GM21367 (cell line): ENCODE data around the gene FOXF2.
"Not testable (repeated sequence)": the region's sequence is repeated elsewhere in the genome, so short reads cannot be mapped to it uniquely, and the experiment has no call there.

Experiments
- ATAC-seq: cut with Tn5 transposase; IDR thresholded peaks from one replicate; pipeline ENCODE4 v1.9.1; 2021; ENCODE audit not compliant: unreplicated experiment

FOXF2 gene

DNA sequence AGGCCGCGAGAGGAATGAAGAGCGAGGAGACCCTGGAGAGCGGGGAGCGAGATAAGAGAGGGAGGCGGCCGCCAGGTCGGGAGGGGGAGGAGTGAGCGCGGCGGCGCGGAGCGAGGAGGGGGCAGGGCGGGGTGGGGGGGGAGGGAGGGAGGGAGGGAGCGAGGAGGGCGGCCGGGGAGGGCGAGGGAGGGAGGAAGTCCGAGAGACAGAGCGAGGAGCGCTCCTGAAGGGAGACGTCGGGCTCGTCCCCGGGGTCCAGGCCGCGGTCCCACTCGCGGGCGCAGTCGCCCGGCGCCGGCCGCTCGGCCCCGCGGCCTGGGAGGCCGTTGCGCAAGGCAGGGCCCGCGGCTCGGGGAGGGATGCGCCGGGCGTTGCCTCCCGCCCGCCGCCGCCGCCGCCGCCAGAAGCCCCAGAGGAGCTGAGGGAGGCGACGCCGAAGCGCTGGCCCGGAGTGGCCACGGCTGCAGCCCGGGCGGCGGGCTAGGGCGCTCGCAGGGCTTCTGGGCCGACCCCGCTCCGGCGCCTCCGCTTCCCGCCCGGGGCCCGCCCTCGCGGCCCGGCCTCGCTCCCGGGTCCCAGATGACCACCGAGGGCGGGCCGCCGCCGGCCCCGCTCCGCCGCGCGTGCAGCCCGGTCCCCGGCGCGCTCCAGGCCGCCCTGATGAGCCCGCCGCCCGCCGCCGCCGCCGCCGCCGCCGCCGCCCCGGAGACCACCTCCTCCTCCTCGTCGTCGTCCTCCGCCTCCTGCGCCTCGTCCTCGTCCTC is at the start of gene FOXF2:
FOXF2 (plus strand) TSS at position 208 of the 764 bp plus-strand sequence; CDS start at position 580, 372 bp downstream.
- no peak for ATAC-seq

DNA sequence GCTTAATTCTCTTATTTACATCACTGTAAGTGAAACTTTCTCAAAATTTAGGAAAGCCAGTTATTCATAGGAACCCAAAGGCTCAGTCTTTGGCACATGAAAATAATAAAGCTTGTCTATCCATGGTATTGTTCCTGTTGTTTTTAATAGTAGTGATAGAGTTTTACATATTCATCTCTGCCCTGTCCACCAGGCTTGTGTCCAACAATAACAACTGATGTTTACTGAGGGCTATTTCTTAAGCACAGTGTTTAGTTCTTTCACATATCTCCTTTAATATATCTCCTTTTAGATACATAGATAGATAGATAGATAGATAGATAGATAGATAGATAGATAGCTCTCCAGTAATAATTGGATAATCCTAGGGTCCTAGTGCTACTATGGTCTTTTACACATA is 43.3 kb upstream of the FOXF2 start:
- no peak for ATAC-seq

DNA sequence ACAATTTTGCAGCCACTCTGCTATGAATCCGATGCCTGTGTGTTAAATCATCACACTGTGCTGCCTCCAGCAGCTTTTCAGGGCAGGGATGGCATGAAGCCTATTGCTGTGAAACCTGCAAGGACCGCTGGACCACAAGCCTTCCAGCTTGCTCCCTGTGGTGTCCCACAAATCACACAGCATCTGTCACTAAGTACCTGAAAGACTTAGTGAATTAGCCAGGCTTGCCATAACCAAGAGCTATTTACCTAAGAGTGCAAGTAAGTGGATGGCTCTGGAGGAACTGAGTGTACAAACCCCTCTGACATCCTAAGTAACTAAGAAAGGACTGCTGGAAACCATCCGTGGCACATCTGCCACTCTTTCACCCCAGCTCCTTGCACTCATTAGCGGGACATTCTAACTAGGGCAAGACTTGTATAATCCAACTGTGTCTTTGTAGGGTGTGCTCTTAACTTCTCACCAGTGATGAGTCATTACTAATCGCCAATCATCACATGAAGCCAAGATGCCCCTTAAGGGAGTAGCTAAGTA is 42.8 kb upstream of the FOXF2 start:
- ATAC-seq, result no peak

DNA sequence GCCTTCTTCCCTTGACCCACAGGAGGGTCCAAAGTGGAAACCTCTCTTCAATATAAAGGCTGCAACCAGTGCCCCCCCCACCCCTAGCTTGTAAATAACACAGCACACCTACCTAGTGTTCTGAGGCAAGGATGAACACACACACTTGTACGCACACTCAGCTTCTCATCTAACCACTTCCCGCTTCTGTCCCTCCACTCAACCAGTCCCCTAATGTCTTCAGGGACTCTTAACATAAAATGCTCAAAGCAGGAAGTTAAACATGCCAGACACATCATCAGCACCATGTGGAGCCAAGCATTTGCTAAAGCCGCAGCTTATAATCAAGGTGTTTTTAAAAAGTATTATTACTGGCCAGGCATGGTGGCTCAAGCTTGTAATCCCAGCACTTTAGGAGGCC is 42.2 kb upstream of the FOXF2 start:
- ATAC-seq, result no peak

DNA sequence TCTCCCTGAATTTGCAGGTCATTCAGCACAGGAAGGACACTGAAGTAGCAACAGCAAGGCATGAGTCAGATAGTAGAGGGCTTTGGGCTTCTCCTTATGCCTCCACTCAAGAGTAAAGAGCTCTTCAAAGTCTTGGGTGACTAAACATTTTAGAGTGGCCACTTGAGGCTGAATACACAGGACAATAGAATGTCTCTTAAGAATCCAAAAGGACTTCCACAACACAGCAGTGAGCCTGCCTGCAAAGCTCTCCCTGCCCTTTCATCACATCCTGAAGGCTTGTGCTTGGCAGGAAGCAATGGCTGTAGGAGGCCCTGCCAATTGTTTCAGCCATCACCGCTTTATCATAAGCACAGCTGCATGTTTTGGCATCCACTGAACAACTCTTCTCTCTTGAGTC is 40.7 kb upstream of the FOXF2 start:
- no peak for ATAC-seq

DNA sequence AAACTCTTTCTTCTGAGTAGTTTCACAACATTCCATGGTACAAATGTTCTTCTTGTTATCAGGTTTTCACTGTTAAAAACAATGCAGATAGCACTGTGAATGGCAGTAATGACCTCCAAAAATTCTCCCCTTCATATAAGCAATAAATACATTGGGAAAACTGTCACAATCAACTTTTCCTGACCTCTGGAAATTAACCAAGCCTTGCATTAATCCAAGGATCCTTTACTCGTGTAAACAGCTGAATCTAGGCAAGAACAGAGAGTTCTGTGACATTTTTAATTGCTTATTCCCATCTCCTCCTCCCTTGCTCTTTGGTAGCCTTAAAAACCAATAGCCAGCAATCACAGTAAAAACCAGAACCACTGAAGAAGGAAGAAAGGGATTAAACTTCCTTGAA is 39.7 kb upstream of the FOXF2 start:
- no peak for ATAC-seq

DNA sequence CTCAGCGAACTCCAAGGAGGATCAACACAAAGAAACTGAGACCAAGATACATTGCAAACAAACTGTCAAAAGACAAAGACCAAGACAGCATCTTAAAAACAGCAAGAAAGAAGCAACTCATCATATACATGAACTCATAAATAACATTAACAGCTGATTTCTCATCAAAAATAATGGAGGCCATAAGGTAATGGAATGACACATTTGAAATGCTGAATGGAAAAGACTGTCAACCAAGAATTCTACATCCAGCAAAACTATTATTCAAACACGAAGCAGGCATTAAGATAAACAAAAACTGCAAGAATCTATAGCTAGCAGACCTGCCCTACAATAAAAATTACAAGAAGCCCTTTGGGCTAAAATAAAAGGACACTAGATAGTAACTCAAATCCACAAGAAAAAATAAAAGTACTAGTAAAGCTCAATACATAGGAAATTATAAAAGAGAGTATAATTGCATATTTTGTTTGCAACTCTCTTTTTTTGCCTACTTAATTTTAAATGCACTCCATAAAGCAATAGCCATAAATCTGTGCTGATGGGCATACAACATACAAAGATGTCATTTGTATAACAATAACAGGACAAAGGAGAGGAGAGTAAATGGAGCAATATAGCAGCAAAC is 37.9 kb upstream of the FOXF2 start:
- ATAC-seq, result no peak

DNA sequence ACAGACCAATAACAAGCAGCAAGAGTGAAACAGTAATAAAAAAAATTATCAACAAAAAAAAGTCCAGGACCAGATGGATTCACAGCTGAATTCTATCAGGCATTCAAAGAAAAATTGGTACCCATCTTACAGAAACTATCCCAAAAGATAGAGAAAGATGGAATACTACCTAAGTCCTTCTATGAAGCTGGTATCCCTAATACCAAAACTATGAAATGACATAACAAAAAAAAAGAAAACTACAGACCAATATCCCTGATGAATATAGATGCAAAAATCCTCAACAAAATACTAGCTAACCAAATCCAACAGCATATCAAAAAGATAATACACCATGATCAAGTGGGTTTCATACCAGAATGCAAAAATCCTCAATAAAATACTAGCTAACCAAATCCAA is 34.3 kb upstream of the FOXF2 start:
- ATAC-seq, result not testable (repeated sequence)

DNA sequence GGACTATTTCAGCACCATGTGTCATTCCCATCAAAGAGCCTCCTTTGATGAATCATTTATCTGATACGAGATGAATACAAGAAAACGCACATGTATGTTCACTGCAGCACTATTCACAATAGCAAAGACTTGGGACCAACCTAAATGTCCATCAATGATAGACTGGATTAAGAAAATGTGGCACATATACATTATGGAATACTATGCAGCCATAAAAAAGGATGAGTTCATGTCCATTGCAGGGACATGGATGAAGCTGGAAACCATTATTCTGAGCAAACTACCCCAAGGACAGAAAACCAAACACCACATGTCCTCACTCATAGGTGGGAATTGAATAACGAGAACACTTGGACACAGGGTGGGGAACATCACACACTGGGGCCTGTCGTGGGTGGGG is 27.7 kb upstream of the FOXF2 start:
- ATAC-seq, result not testable (repeated sequence)

DNA sequence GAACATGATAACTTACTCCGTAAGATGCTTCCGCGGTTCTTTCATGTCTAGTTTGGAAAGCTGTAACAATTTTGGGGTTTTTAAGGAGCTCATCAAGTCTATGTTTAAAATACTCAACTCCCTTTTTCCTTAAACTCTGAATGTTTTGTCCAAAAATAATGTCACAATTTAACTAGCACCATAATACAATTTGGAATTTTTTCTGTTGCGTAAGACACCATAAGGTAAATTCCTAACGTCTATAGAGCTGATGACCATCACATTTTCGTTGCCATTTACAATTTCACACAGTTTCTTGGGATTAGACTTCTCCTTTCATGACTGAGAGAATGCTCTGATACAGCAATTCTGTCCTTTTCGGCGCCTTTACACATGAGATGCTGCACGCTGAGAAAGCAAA is 26.7 kb upstream of the FOXF2 start:
- no peak for ATAC-seq

DNA sequence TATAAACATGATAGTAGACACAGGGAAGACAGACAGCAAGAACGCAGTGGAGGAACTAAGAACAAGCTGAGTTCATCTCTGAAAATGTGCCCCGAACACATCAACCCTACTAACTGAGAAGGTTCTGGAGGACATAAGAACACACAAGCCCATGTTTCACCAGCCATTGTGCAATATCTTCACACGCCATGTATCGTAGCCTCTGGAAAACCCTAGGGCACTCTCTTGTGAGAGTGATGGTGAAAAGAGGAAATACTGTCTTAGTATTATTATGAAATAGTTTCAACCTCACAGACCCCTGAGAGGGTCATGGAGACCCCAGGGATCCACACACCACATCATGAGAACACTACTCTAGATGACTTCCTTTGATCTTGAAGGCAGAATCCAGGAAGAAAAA is 26.1 kb upstream of the FOXF2 start:
- ATAC-seq, result no peak

DNA sequence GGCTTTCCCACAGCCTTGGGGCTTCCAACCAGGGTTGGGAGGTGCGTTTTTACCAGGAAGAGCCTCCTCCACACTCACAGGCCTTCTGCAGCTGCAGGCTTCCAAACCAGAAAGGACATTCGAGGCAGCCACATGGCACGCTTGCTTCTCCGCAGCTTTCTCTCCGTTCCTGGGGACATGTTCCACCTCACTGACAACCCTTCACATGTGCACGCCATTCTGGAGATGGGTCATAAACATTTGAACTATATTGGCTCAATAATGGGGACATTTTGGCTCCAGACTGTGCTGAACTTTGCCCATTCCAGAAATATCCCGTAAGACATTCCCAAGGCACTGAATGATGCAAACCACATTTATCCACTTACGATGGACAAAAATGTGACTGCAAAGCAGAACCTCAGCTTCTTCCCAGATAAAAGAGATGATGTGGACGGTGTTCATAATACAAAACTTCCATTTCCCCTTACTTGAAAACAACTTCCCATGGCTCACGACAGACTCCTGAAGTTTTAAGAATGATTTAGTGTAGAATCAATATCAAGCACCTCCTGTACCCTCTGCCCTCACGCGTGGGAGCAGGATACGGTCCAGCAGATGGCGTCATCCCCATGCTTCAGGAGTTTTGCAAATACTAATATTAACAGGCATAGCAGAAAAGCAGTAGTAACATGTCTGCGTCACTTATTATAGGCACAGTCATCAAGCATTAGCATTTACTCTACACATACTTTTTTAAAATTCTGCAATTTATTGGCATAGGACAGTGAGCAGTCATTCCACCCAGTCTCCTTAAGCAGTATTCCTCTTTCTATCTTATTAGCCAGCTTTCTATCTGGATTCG is 25.4 kb upstream of the FOXF2 start:
- ATAC-seq, result no peak

DNA sequence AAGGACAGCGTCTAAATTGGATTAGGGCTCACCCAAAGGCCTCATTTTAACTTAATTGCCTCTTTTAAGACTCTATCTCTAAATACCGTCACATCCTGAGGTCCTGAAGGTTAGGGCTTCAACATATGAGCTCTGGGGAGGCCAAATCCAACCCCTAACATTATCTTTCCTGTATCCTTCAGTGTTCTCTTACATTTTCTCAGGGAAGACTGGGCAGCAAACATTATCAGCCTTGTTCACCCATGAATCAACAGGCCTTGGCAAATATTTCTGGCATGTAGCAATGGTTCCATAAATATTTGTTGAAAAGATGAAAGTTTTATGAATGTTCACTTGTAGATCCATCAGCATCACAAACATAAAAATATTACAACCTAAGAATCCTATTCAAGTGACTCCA is 24.6 kb upstream of the FOXF2 start:
- ATAC-seq, result no peak

DNA sequence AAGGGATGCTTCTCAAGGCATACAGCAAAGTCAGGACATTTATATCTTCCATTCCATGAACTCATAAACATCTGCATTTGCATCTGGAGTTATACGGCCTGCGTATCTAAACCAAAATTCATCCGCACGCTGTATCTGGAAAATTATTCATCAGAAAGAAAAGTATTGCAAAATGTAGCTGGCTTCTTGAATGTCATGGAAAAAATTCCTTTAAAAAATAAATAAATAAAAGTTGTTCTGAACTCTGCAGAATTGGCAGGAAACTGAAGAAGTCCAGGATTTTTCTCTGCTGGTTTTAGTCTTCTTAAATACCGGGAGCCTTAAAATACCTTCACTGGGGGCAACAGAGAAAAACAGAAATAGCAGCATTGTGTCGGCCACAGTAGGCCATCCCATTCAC is 23.7 kb upstream of the FOXF2 start:
- ATAC-seq, result no peak

DNA sequence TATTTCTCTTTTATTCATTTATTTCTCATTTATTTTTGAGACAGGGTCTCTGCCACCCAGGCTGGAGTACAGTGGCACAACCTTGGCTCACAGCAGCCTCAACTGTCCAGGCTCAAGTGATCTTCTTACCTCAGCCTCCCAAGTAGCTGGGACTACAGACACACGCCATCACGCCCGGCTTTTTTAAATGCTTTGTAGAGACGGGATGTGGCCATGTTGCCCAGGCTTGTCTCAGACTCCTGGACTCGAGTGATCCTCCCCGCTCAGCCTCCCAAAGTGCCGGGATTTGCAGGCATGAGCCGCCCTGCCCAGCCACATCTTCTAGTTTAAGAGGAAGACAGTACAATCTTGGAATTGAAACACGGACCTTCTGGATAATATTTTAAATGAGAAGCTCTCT is 21.6 kb upstream of the FOXF2 start:
- ATAC-seq, result no peak

DNA sequence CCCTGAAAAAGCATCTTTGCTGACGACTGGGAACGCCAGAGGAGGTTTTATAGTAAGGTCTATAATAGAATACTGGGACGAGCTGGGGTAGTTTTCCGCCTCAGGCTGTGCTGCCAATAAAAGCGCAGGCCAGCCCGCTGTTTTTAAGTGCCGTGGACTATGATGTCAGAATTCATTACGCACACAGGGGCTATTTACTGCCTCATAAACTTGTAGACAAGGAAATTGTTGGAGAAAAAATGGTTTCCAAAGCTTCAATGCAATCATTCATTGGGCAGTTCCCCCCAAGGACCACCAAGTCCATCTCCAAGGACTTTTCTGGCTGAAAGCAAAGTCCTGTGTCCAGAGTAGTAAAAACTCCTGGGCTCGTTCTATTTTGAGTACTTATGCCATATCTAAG is 20.4 kb upstream of the FOXF2 start:
- ATAC-seq, result no peak

DNA sequence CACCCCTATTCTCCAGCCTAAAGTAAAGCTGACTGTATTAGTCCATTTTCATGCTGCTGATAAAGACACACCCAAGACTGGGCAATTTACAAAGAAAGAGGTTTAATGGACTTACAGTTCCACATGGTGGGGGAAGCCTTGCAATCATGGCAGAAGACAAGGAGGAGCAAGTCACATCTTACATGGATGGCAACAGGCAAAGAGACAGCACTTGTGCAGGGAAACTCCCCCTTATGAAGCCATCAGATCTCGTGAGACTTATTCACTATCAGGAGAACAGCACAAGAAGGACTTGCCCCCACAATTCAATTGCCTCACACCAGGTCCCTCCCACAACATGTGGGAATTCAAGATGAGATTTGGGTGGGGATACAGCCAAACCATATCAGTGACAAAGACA is 19.7 kb upstream of the FOXF2 start:
- not testable (repeated sequence) for ATAC-seq

DNA sequence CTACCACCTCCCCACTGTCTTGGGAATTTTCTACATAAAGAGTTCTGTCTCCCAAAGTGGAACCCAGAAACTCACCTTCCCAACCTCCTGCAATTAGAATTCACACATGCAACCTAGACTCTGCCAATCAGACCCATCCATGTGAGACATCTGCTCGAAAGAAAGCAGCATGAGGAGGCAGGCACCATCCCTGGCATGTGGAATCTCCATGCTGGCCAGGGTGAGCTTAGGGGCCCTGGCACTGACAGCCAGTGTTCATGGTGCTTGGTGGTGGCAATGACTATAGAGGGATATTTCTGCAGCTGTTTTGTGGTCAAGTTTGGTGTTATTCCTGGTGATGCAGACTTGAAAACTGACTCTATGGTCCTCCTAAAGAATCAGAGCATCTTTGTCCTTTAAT is 17.4 kb upstream of the FOXF2 start:
- ATAC-seq, result no peak

DNA sequence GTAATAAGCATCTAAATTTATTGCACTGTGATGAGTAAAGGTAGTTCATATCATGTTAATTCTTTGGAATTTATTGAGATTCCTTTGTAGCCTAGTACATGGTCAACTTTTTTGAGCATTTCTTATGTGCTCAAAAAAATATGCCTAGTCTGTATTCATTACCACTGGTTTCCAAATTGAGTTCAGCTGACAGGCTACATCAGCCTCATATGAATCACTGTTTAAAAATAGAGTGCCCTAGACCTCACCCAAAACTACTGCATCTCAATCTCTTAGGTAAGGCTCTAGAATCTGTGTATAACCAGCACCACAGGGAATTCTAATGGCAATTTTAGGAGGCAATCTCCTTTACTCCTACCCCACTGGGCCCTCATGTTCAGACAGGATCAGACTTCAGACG is 16.7 kb upstream of the FOXF2 start:
- ATAC-seq, result no peak

DNA sequence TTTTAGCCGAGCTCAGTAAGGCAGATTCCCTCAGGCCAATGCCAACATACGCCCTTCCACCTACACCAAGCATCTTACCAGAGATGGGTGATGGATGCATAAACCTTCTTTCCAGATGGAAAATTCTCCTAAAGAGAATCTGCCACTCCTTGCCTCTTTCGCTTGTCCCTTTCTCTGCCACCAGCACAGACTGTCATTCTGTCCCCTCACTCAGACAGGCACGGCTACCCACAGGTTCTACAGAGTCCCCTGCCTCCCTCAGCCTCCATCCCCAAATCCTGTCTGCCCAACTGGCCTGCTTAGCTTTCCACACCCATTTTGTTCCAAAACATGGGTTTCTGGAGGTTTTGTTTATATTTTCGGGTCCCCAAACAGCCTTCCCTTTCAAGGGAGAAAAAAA is 12.7 kb upstream of the FOXF2 start:
- no peak for ATAC-seq

DNA sequence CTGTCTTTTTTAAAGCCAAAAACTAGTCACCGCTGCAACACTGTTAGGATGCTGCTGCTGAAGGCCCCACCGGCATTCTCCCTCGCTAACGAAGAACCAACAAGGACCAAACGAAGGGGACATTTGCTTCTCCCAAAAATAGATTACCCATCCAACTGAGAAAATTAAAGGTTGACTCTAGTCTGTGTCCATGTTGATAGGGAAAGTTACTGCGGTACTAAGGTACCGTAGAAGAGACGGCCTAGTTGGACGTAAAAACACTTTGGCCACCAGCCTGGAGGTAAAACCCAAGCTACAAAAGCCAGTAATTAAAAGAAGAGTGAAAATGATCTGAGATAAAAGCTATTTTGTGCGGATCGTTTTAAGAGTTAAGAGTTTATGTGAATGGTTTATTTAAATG is 11.8 kb upstream of the FOXF2 start:
- no peak for ATAC-seq
